ENCODE measurements around the gene CAMTA1.

The CAMTA1 gene

DNA sequence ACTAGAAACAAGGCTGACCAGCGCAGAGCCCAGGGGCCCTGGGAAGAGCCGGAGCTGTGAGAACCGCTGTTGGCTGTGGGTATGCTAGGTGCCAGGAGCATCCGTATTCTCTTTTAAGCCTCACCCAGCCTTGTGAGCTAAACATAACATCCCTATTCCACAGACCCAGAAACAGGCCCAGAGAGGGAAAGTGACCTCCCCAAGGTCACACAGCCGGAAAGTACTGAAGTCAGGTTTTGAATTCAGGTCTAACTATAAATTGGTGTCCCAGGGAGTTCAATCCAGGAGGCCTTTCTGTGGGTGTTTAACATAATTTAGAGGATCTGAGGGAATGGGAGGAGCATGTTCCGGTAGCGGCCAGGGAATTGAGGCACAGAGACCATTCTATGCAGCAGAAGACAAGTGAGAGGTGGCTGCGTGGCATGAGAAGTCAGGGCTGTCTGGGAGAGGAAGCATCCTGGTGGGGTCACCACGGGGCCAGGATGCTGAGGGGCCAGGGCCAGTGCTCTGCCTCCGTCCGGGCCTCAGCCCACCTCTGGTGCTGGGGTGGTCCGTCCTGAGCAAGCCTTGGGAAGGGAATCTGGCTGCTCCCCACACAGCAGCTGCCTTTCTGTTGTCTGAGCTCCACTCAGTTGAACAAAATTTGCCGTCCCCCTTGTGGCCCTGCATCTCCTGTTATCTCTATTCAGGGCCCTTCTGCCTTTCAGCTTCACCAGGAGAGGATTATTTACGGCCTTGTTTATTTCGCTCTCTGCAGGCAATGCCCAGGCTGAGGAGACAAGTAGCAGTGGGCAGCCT, 647.0 kb downstream of the CAMTA1 start:
- no peaks in the 10 kb centered on the region for H3K36me3 ChIP-seq (ENCODE audit: insufficient read depth, low read length)
- WGBS, result 87% methylated on average over 15 of the region's 15 CpGs
- H3K4me3 ChIP-seq (ENCODE audit: low read length), result no peak overlapping the region
- no peaks in the 10 kb centered on the region for H3K27me3 ChIP-seq (ENCODE audit: insufficient read depth, low read length)
- no peaks in the 10 kb centered on the region for H3K4me1 ChIP-seq (ENCODE audit: insufficient read depth, low read length)
- H3K9me3 ChIP-seq (ENCODE audit: insufficient read depth, low read depth, low read length), result peaks cover 5% of the 10 kb centered on the region; the same call in 1 of the 2 replicates
- no peak overlapping the region for H3K9ac ChIP-seq (ENCODE audit: low read depth, low read length)
- H3K27ac ChIP-seq (ENCODE audit: low read depth, low read length), result no peak overlapping the region

- H3K9ac ChIP-seq (ENCODE audit: low read depth, low read length), result no peak overlapping the region
- H3K9me3 ChIP-seq (ENCODE audit: insufficient read depth, low read depth, low read length), result peaks cover 5% of the 10 kb centered on the region; the same call in 1 of the 2 replicates
- no peak overlapping the region for H3K4me3 ChIP-seq (ENCODE audit: low read length)
- no peaks in the 10 kb centered on the region for H3K4me1 ChIP-seq (ENCODE audit: insufficient read depth, low read length)
- H3K36me3 ChIP-seq (ENCODE audit: insufficient read depth, low read length), result no peaks in the 10 kb centered on the region
- no peak overlapping the region for H3K27ac ChIP-seq (ENCODE audit: low read depth, low read length)
- H3K27me3 ChIP-seq (ENCODE audit: insufficient read depth, low read length), result no peaks in the 10 kb centered on the region
- 89% methylated on average over 5 of the region's 5 CpGs for WGBS
Measured at GRCh38 chr1:7432900-7433380, 647.7 kb downstream of the CAMTA1 start.

GRCh38 chr1:7434566-7434965, 649.3 kb downstream of the CAMTA1 start:
- Histone ChIP-seq H3K4me3 (ENCODE audit: low read length) (no peak overlapping the region), H3K9me3 (ENCODE audit: insufficient read depth, low read depth, low read length) (peaks cover 5% of the 10 kb centered on the region; the same call in 1 of the 2 replicates), H3K9ac (ENCODE audit: low read depth, low read length) (no peak overlapping the region), H3K36me3 (ENCODE audit: insufficient read depth, low read length) (no peaks in the 10 kb centered on the region), H3K27ac (ENCODE audit: low read depth, low read length) (no peak overlapping the region), H3K27me3 (ENCODE audit: insufficient read depth, low read length) (no peaks in the 10 kb centered on the region), H3K4me1 (ENCODE audit: insufficient read depth, low read length) (no peaks in the 10 kb centered on the region)
- WGBS, result 88% methylated on average over 5 of the region's 5 CpGs

GRCh38 chr1:7435276-7436055, 650.2 kb downstream of the CAMTA1 start:
- Histone ChIP-seq H3K36me3 (ENCODE audit: insufficient read depth, low read length) (no peaks in the 10 kb centered on the region), H3K9ac (ENCODE audit: low read depth, low read length) (no peak overlapping the region), H3K27ac (ENCODE audit: low read depth, low read length) (no peak overlapping the region), H3K4me1 (ENCODE audit: insufficient read depth, low read length) (no peaks in the 10 kb centered on the region), H3K4me3 (ENCODE audit: low read length) (no peak overlapping the region), H3K9me3 (ENCODE audit: insufficient read depth, low read depth, low read length) (peaks cover 5% of the 10 kb centered on the region; the same call in 1 of the 2 replicates), H3K27me3 (ENCODE audit: insufficient read depth, low read length) (no peaks in the 10 kb centered on the region)
- WGBS, result 96% methylated on average over 14 of the region's 14 CpGs

DNA sequence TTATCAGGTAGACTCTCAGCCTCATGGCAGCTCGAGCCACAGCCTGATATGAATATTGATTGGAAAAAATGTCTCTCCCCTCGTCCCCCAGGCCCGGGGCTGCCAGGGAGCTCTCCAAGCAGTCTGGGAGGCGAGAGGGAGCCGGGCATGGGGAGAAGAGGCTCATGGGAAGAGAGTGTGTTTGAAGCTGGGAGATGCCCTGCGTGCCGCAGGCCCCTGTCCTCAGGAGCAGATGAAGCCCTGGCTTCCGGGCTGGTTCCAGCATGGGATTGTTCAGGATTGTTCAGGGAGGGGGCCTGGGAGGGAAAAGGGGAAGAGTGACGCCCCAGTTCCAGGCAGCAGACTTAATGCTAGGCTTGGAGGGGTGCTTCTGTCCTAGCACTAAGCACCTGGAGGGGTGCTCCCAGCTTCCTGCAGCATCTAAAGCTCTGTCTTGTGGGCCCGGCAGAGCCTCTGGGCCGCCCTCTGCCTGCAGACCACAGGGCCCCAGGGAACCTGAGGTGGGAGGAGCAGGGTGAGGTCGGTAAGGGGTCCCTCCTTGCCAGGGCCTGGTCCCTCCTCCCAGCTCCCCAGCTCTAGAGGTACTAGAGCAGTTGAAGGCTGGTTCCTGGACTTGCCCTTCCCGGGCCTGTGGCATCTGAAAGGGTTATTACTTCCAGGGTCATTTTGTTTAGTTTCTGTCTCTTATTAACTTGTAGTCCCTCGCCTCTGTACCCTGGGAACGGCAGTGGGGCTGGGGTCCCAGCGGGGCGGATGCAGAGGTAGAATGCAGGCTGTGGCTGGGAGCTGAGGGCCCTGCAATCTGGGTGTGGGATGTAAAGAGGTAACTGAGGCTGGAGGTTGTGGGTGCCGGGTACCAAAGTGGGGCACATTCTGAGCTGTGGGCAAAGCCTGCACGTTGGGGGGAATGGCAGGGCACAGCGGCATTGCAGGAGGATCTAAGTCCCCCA, 651.1 kb downstream of the CAMTA1 start:
- 89% methylated on average over 20 of the region's 20 CpGs for WGBS
- Histone ChIP-seq H3K9ac (ENCODE audit: low read depth, low read length) (no peak overlapping the region), H3K4me1 (ENCODE audit: insufficient read depth, low read length) (no peaks in the 10 kb centered on the region), H3K27ac (ENCODE audit: low read depth, low read length) (no peak overlapping the region), H3K36me3 (ENCODE audit: insufficient read depth, low read length) (no peaks in the 10 kb centered on the region), H3K9me3 (ENCODE audit: insufficient read depth, low read depth, low read length) (peaks cover 5% of the 10 kb centered on the region; the same call in 1 of the 2 replicates), H3K4me3 (ENCODE audit: low read length) (no peak overlapping the region), H3K27me3 (ENCODE audit: insufficient read depth, low read length) (no peaks in the 10 kb centered on the region)

DNA sequence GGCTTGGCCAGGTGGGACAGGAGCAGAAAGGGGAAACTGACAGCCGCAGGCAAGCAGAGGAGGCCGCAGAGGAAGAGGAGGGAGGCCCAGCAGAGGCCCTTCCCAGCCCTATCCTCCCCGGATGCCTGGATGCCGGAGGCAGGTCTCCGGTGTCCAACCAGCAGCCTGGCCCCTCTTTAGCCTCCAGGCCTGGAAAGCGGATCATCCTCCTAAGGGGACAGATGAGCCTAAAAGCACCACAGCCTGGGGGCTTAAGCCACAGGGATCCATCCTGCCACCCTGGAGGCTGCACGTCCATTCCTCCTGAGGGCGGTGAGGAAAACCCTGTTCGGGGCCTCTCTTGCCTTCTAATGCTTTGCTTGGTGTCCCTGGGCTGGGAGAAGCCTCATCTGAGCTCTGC, 651.8 kb downstream of the CAMTA1 start:
- WGBS, result 79% methylated on average over 9 of the region's 9 CpGs
- no peak overlapping the region for H3K27ac ChIP-seq (ENCODE audit: low read depth, low read length)
- no peaks in the 10 kb centered on the region for H3K4me1 ChIP-seq (ENCODE audit: insufficient read depth, low read length)
- H3K36me3 ChIP-seq (ENCODE audit: insufficient read depth, low read length), result no peaks in the 10 kb centered on the region
- no peak overlapping the region for H3K9ac ChIP-seq (ENCODE audit: low read depth, low read length)
- H3K27me3 ChIP-seq (ENCODE audit: insufficient read depth, low read length), result no peaks in the 10 kb centered on the region
- H3K4me3 ChIP-seq (ENCODE audit: low read length), result no peak overlapping the region
- H3K9me3 ChIP-seq (ENCODE audit: insufficient read depth, low read depth, low read length), result peaks cover 5% of the 10 kb centered on the region; the same call in 1 of the 2 replicates

DNA sequence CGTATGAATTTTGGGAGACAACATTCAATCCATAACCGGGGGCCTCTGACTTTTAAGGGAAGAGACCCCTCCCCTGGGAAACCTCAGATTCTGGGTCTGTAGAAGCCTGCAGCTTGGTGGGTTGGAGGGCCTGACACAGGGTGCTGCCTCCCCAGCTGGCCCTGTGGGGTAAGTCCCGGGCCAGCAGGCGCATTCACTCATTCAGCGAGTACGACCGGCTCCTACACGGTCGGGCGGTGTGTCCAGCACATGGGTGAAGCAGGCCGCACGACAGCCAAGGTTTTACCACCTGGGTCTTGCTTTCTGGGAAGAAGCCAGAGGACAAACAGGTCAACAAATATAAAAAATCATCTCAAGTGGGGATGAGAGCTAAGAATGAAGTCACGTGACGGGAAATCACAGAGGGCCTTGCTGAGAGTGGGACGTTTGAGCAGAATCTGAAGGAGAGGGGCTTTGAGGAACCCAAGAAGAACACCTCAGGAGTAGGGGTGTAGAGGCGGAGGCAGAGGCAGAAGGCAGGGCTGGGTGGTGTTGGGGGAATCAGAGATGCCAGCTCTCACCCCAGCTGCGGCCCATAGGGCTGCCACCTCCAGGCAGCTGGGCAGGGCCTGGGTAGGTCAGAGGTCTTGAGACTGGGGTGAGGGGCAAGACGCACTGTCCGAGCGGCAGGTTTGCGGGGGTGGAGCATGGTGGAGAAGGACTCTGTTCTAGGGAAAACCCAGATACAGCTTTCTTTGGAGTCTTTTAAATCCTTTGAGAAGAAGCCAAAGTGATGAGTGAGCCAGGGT, 652.5 kb downstream of the CAMTA1 start:
- Histone ChIP-seq H3K4me1 (ENCODE audit: insufficient read depth, low read length) (no peaks in the 10 kb centered on the region), H3K9ac (ENCODE audit: low read depth, low read length) (no peak overlapping the region), H3K9me3 (ENCODE audit: insufficient read depth, low read depth, low read length) (peaks cover 5% of the 10 kb centered on the region; the same call in 1 of the 2 replicates), H3K27ac (ENCODE audit: low read depth, low read length) (no peak overlapping the region), H3K4me3 (ENCODE audit: low read length) (no peak overlapping the region), H3K27me3 (ENCODE audit: insufficient read depth, low read length) (no peaks in the 10 kb centered on the region), H3K36me3 (ENCODE audit: insufficient read depth, low read length) (no peaks in the 10 kb centered on the region)
- WGBS, result 95% methylated on average over 21 of the region's 21 CpGs

DNA sequence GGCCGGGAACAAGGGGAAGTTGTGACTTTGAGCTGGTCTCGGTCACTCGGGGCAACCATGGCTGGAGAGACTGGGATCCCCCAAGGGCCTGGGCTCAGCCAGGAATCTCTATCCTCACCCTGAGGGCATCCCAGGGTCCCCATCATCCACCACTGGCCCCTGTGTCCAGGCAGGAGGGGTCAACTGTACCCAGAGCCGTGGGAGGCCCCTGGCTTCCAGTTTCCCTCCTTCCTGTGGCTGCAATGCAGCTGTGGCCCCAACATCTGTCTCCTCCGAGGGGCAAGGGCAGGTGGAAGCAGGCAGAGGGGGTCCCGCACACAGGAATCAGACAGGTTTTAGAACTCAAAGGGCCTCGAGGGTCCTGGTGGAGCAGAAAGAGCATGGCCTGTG, 653.1 kb downstream of the CAMTA1 start:
- Histone ChIP-seq H3K9me3 (ENCODE audit: insufficient read depth, low read depth, low read length) (peaks cover 5% of the 10 kb centered on the region; the same call in 1 of the 2 replicates), H3K36me3 (ENCODE audit: insufficient read depth, low read length) (no peaks in the 10 kb centered on the region), H3K4me3 (ENCODE audit: low read length) (no peak overlapping the region), H3K4me1 (ENCODE audit: insufficient read depth, low read length) (no peaks in the 10 kb centered on the region), H3K9ac (ENCODE audit: low read depth, low read length) (no peak overlapping the region), H3K27ac (ENCODE audit: low read depth, low read length) (no peak overlapping the region), H3K27me3 (ENCODE audit: insufficient read depth, low read length) (no peaks in the 10 kb centered on the region)
- WGBS, result 94% methylated on average over 7 of the region's 7 CpGs

DNA sequence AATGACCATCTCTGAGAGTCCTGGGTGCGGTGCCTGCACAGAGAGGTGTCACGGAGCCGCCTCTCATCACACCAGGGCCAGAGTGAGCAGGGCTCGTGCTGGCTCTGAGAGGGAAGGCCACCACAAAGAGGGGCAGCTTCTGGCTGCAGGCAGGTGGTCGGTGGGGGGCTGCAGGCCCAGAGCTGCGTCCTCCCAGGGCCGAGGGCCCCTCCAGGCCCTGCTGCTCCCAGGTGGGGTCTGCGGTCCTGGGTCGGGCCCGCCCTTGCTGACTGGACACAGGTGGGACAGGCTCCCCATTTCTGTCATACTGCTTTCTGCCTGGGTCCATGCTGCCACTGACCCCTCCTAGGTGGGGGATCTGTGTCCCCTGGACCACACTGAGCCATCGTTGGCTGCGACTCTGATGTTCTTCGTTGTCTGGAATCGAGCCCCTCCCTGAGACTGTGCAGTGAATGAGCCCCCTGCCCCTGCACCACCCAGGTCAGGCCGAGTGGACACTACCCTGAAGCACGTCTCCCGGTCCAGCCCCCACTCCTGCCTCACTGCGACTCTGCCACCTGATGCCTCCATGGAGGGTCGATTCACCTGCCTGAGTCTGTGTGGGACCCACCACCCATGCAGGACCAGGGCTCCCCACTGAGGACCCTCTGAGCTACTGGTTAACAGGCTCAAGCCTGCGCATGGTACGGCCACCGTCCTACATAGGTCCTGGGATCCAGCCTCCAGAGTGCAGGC, 653.8 kb downstream of the CAMTA1 start:
- no peak overlapping the region for H3K27ac ChIP-seq (ENCODE audit: low read depth, low read length)
- H3K4me1 ChIP-seq (ENCODE audit: insufficient read depth, low read length), result no peaks in the 10 kb centered on the region
- H3K4me3 ChIP-seq (ENCODE audit: low read length), result no peak overlapping the region
- no peak overlapping the region for H3K9ac ChIP-seq (ENCODE audit: low read depth, low read length)
- peaks cover 5% of the 10 kb centered on the region; the same call in 1 of the 2 replicates for H3K9me3 ChIP-seq (ENCODE audit: insufficient read depth, low read depth, low read length)
- WGBS, result 94% methylated on average over 22 of the region's 22 CpGs
- no peaks in the 10 kb centered on the region for H3K36me3 ChIP-seq (ENCODE audit: insufficient read depth, low read length)
- H3K27me3 ChIP-seq (ENCODE audit: insufficient read depth, low read length), result no peaks in the 10 kb centered on the region
